Caki2 (cell line): ENCODE measurements around the gene PPM1L. TPM values are rescaled to one million over a fixed set of nuclear protein-coding genes. Genes with fewer than 3 reads are reported as not detected.

Experiments
- DNase-seq: peaks from one replicate; pipeline ENCODE4 v3.0.0-alpha.2; 2015; ENCODE audit warnings: low read depth
- in situ Hi-C: cut with HindIII; loops from 2 replicates; pipeline ENCODE4 v1.10.0; 2016; ENCODE audit warnings: low sequenced_read_pairs, low pct_unique_long_range_greater_than_20kb, mixed read lengths
- total RNA-seq: library from RNA; depleted of rRNA; stranded (reverse); fragments of >200 nt; shearing (Covaris generic); gene quantifications from 2 replicates; pipeline ENCODE4 v1.2.3, GENCODE V29; 2014; ENCODE audit warnings: low replicate concordance

The PPM1L gene
- total RNA-seq, 1 experiment from 2014 or later, result 1.2 TPM

DNA sequence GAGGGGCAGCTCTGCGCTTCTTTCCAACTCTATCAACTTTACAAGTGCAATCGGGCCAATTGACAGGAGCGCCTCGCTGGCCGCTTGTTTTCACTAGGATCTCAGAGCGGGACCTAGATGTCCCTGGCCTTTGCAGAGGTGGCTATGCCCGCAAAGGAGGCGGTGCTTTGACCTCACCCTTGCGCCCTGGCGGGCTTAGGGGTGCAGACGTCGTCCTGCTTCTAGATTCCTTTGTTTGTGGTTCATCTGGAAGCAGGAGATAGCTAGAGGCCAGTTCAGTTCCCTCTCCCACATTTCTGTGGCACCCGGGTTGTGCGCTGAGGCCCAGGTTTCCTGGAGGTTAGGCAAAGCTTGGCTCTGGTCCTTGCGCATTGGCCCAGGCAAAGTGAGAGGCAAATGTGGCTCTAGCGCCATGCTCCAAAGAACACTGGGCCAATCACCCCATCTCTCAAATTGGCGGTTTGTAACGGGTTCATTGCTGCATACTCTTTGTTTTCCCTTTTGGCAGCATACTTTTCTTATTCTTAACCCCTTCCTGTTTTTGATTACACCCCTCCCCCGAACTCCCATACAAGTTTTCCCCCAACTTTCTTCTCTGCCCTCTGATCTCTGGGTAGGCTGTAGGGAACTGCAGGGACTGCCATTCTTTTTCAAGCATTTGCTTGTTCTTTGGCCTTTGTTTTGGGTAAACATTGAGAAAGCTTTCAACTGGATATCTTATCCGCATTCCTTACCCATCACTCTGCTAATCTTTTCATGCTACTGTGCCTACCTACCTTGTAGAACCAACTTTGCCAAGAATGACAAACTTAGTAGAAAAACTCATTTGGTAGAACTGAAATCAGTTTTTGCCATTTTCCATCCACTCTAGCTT lies 1.4 kb downstream of the PPM1L start:
- DNase-seq, result no peak
- in situ Hi-C loops, result no loop called here

- DNase-seq, result no peak
- in situ Hi-C loops, result no loop called here
Observed at GRCh38 chr3:160758929-160759577, 3.0 kb downstream of the PPM1L start.

GRCh38 chr3:160763073-160763472 lies 7.0 kb downstream of the PPM1L start:
- in situ Hi-C loops, result no loop called here
- no peak for DNase-seq

- no peak for DNase-seq
- in situ Hi-C loops, result no loop called here
Observed at GRCh38 chr3:160765211-160765610, 9.2 kb downstream of the PPM1L start.

GRCh38 chr3:160768031-160768430 lies 12.0 kb downstream of the PPM1L start:
- no peak for DNase-seq
- in situ Hi-C loops, result no loop called here

DNA sequence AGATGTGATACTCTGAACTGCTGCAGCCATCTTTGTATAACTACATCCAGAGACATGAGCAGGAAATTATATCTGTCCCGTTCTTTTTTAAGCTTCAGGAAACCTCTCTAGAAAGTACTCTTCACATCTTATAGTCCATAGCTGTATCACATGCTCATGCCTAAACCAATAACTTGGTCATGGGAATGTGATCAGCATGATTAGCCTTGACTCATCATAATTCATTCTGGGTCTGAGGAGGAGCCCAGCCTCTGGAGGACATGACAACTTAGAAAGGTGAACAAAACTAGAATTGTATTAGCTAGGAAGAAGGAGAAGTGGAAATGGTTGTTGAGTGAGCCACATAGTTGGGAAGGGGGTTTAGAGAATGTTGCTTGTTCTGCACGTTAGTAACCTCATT lies 12.9 kb downstream of the PPM1L start:
- DNase-seq, result no peak
- in situ Hi-C loops, result no loop called here

- no peak for DNase-seq
Observed at GRCh38 chr3:160771811-160772459, 15.9 kb downstream of the PPM1L start.

GRCh38 chr3:160773722-160774121 lies 17.7 kb downstream of the PPM1L start:
- in situ Hi-C loops, result no loop called here
- DNase-seq, result no peak

More at GRCh38 chr3:160771811-160772459, 15.9 kb downstream of the PPM1L start:
- in situ Hi-C loops, result no loop called here

DNA sequence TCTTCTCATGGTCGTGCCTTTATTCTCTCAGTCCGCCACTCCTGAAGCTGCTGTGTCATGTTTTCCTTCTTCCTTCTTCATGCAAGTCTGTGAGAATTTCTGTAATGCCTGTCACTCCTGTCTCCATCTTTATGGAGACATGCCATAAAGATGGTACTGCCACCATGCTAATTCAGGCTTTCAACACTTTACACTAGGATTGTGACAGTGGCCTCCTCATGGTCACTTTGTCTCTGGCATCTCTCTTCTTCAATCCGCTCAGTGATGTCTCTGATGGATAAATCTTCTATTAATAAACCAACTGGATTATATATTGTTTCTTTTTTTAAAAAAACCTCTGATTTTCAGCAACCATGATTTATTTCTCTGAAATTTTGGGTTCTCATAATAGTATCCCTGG lies 18.1 kb downstream of the PPM1L start:
- no peak for DNase-seq
- in situ Hi-C loops, result no loop called here

GRCh38 chr3:160778480-160778879 lies 22.4 kb downstream of the PPM1L start:
- no peak for DNase-seq
- in situ Hi-C loops, result no loop called here

GRCh38 chr3:160779040-160779439 lies 23.0 kb downstream of the PPM1L start:
- in situ Hi-C loops, result no loop called here
- DNase-seq, result no peak

DNA sequence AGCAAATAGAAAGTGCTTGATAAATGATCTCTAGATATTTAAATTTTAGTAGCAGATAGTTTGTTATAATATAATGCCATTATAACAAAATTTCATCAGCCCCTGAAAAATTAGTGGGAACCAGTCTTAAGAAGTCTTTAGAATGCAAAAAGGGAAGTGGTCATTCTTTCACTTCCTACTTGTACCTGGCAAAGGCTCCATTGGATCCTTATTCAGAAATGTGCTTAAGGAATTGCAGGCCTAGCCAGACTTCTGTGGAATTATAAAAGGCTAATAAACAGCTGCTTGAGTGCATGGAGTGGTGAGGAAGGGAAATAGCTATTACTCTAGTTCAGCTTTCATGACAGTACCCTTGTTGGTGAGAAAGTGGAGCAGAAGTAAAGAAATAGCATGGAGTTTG lies 24.2 kb downstream of the PPM1L start:
- DNase-seq, result no peak
- in situ Hi-C loops, result no loop called here

DNA sequence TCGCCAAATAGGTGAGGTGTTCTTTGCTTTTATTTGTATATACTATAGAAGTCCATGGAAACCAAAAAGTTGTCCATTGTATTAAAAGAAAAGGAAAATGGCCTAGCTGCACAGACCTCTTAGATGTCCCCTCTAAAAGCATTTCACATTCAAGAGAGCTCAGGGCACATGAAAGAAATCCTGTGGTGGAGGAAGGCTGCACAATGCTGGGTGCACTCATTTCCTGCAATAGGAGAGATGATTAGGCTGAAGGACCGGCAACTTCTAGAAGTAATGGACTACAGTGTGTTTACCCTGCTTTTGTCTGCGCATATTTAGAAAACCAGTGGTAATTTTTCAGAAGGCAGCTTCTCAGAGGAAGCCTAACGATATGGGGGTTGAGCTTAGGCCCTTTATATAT lies 25.4 kb downstream of the PPM1L start:
- in situ Hi-C loops, result no loop called here
- no peak for DNase-seq

DNA sequence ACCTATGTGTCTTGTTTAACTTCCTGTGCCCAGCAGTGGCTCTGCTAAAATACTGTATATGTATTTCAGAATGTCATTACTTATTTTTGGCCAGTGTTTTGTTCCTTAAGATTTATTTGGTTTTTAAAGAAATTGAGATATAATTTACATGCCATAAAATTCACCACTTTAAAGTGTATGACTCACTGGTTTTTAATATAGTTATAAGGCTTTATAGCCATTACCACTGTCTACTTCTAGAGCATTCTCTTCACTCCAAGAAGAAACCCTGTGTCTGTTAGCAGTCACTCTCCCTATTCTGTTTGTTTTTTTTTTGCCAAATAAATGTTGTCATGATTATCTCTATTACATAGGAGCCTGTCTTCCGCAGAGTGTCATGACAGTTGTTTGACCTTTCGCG lies 25.8 kb downstream of the PPM1L start:
- in situ Hi-C loops, result no loop called here
- DNase-seq, result no peak

DNA sequence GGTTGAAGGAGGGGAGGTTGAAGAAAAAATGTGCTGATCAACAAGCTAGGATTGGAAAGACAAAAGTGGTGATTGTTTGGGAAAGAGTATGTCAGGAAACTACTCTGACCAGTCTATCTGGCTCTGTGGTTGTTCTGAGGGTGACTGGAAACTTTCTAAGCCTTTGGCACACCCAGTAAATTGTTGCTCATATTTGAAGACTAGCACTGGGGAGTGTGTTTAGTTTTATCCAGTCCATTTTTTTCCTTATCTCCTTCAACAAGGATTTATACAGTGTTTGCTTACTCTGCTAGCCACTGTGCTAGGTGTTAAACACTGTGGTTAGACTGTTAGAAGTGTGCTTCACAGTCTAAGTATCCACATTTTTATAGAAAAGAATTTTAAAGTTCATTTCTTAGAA lies 28.8 kb downstream of the PPM1L start:
- in situ Hi-C loops, result no loop called here
- DNase-seq, result no peak

DNA sequence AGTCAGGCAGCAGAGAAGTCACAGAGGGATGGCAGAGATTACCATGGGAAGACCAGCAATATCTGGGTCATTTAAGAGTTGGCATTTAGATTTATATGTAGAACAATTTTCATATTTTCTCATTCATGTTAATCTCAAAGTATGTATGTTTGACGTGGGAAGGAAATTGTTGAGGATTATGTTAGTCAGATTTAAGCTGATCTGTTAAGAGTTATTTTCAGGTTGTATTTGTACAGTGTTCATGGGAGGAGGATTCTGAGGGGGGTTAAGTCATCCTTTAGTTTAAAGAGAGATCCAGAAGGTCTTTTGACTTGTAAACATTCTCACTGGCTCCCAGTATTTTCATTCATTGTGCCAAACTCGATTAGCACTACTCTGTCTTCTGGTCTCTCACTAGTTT lies 34.7 kb downstream of the PPM1L start:
- no peak for DNase-seq
- in situ Hi-C loops, result no loop called here

DNA sequence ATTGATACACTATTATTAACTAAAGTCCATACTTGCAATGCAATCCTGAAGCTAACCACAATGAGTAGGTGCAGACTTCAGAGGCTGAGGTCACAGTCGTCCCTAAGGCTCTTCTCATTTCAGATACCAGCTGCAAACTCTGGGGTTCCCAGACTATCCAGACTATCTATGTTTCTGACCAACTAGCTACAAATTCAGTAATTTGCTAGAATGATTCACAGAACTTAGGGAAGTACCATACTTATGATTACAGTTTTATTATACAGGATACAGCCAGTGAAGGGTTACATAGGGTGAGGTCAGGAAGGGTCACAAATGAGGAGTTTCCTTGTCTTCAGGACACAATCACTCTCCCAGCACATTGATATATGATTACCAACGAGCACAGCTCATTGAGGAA lies 36.5 kb downstream of the PPM1L start:
- in situ Hi-C loops, result no loop called here
- DNase-seq, result no peak

DNA sequence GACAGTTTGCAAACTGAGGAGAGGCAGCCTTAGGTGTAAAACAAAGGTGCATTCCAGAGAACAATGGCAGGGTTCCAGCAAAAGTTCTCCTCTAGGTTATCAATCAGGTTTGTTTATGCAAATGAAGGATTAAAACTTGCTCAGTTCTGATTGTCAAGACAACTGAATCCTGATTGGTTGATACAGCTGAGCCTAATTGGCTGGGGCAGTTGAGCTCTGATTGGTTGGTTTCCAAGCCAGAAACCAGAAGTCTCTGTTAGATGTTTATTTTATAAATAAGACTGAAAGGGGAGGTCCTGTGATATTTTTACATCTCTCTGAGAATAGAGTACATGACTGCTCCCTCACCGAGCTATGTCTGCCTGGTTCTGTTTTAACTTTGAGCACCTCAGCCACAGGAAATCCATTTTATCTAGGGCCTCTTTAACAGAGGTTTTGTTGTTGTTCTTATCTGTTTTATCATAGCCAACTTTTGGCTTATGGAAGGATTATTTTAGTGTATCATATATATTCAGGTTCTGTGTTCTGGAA lies 37.8 kb downstream of the PPM1L start:
- in situ Hi-C loops, result no loop called here
- DNase-seq, result no peak
